K562 (cell line): ENCODE measurements around the gene TM9SF3. TPM values are rescaled to one million over a fixed set of nuclear protein-coding genes. Genes with fewer than 3 reads are reported as not detected.

Experiments used
- CBFA2T3 ChIP-seq: fragments of 450-650 bp; IDR thresholded peaks from 2 replicates; pipeline ENCODE4 v1.6.1; 2017
- CHD2 ChIP-seq: IDR thresholded peaks from 2 replicates; pipeline ENCODE4 v1.6.1; 2011; ENCODE audit warnings: low read depth, low read length
- GABPA ChIP-seq: fragments of 200-800 bp; sonication (Bioruptor generic); conservative IDR thresholded peaks from 2 replicates; pipeline ENCODE4 v1.6.1; 2016; ENCODE audit warnings: low read depth, missing genetic modification characterization, missing compliant biosample characterization
- NRF1 ChIP-seq, 2 experiments: fragments of 450-650 bp; IDR thresholded peaks in 1 of 2; conservative IDR thresholded peaks in 1 of 2; 2 replicates each; pipeline ENCODE4 v1.6.1; 2014; ENCODE audit warnings: mild to moderate bottlenecking in 2 of 2
- PHTF2 ChIP-seq: fragments of 250-450 bp; sonication (Bioruptor Pico); IDR thresholded peaks from 2 replicates; pipeline ENCODE4 v1.5.0; 2021; ENCODE audit warnings: mild to moderate bottlenecking
- POLR2G ChIP-seq: fragments of 200-400 bp; formaldehyde crosslinking; IDR thresholded peaks from 2 replicates; pipeline ENCODE4 v1.6.1; 2017; ENCODE audit warnings: low read depth, mild to moderate bottlenecking, antibody characterized with exemption, low read length, moderate library complexity
- RNF219 ChIP-seq: fragments of 250-450 bp; sonication (Bioruptor Pico); IDR thresholded peaks from 2 replicates; pipeline ENCODE4 v1.5.0; 2022; ENCODE audit warnings: mild to moderate bottlenecking
- SAP30 ChIP-seq: fragments of 200-600 bp; sonication (generic); IDR thresholded peaks from 2 replicates; pipeline ENCODE4 v1.6.1; 2012; ENCODE audit warnings: borderline replicate concordance, low read depth, mild to moderate bottlenecking, moderate library complexity, low read length, control low read depth, inconsistent platforms; ENCODE audit not compliant: insufficient read depth, poor library complexity, severe bottlenecking
- polyA plus RNA-seq, 8 experiments: library from polyadenylated mRNA; depleted of rRNA in 4 of 8; stranded (reverse) in 5 of 8; unstranded in 3 of 8; fragments of >200 nt; fragmentation: Nextera tagmentation in 2 of 8; fragmentation: Illumina TruSeq in 1 of 8; extraction: Ambion mirVana in 2 of 8; extraction: Trizol in 1 of 8; gene quantifications; 2 replicates each; pipeline versions ENCODE4 v1.2.1 to v1.2.3, GENCODE V29; 2011 to 2014; ENCODE audit warnings: inconsistent platforms in 1 of 8, missing spikeins in 1 of 8
- total RNA-seq, 7 experiments: library from RNA; depleted of rRNA in 6 of 7; stranded (reverse); fragments of >200 nt in 6 of 7; fragmentation: Illumina TruSeq in 2 of 7; extraction: Trizol in 2 of 7; gene quantifications; 2 replicates each; pipeline versions ENCODE4 v1.2.1 to v1.2.3, GENCODE V29; 2011 to 2021; ENCODE audit warnings: low replicate concordance in 1 of 7
- TF ChIP-seq, protein P1 (sequence below): fragments of 250-450 bp; sonication (Bioruptor Pico); IDR thresholded peaks from 2 replicates; pipeline ENCODE4 v1.8.0; 2021; ENCODE audit warnings: borderline replicate concordance, mild to moderate bottlenecking, moderate library complexity; ENCODE audit not compliant: poor library complexity, severe bottlenecking

The TM9SF3 gene
- total and polyA plus RNA-seq, 9 of the 15 experiments (the other 6 are each of a cell fraction or from before 2014, with no cell fraction given), result 16.1 to 63.1 (median 34.9) TPM

DNA sequence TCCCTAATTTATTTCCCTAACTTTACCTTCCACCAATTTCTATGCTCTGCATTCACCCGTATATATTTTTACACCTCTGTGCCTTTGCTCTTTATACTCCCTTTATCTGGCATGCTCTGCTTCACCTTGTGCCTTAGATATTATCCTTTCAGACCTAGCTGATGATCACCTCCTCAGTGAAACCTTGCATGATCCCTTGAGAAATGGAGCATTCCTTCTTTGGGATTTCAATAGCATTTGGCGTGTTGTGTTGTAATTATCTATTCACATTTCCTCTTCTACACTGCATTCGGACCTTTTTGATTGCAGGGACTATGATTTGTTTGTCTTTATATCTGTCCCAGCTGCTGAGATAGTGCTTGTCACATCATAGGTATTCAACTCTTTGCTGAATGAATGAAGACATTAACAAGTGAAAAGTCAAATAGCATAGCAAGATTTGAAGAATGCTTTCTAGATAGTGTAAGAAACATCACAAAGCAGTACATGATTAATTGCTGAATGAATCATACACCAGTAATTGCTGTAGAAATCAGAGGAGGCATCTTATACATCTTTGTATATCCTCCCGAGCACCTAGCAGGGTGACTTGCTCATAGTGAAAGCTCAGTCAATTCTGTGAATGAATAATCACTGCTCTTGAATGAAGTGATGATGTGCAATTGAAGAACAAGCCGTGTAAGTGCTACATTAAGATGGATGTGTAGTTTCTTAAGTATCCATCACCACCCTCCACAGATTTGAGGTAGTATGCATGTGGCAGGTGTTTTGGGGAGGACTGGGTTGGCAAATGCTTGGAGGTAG lies 2.0 kb upstream of the TM9SF3 start (continued):
- TF ChIP-seq, protein P1, sequence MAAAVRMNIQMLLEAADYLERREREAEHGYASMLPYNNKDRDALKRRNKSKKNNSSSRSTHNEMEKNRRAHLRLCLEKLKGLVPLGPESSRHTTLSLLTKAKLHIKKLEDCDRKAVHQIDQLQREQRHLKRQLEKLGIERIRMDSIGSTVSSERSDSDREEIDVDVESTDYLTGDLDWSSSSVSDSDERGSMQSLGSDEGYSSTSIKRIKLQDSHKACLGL (CRISPR knock-in tag), result no peak
- no peak for TF ChIP-seq PHTF2 (CRISPR knock-in tag)
- TF ChIP-seq SAP30, result no peak
- no peak for TF ChIP-seq RNF219 (CRISPR knock-in tag)
- no peak for TF ChIP-seq CBFA2T3
- no peak for TF ChIP-seq CHD2
- TF ChIP-seq POLR2G, result no peak
- TF ChIP-seq NRF1 (conservative IDR thresholded peaks at IDR 0.05 in 1 of 2, IDR thresholded peaks at IDR 0.05 in 1 of 2), result no peak
- no peak for TF ChIP-seq GABPA (tag)
